ENCODE results near the gene CIAO2B. TPM values are rescaled to one million over a fixed set of nuclear protein-coding genes. Genes with fewer than 3 reads are reported as not detected.

CIAO2B gene
- total and polyA plus RNA-seq, 7 donors: 71.7 to 219 (median 121) TPM

- peaks cover 0 to 4% (median 0%) of the 10 kb centered on the region in 4 donors for H3K36me3 ChIP-seq
- 90 to 95% methylated on average over 6 of the region's 6 CpGs for WGBS, 2 donors
- H3K27ac ChIP-seq: no peak overlapping the region
- peaks cover 0 to 7% (median 3%) of the 10 kb centered on the region in 4 donors for H3K4me1 ChIP-seq
- no peaks in the 10 kb centered on the region for H3K27me3 ChIP-seq
- DNase-seq: no peak
- H3K4me3 ChIP-seq: no peak overlapping the region
- TF ChIP-seq EP300 (IDR thresholded peaks at IDR 0.05): no peak
- TF ChIP-seq POLR2AphosphoS5 (IDR thresholded peaks at IDR 0.05): no peak
- TF ChIP-seq, protein P1, sequence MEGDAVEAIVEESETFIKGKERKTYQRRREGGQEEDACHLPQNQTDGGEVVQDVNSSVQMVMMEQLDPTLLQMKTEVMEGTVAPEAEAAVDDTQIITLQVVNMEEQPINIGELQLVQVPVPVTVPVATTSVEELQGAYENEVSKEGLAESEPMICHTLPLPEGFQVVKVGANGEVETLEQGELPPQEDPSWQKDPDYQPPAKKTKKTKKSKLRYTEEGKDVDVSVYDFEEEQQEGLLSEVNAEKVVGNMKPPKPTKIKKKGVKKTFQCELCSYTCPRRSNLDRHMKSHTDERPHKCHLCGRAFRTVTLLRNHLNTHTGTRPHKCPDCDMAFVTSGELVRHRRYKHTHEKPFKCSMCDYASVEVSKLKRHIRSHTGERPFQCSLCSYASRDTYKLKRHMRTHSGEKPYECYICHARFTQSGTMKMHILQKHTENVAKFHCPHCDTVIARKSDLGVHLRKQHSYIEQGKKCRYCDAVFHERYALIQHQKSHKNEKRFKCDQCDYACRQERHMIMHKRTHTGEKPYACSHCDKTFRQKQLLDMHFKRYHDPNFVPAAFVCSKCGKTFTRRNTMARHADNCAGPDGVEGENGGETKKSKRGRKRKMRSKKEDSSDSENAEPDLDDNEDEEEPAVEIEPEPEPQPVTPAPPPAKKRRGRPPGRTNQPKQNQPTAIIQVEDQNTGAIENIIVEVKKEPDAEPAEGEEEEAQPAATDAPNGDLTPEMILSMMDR (IDR thresholded peaks at IDR 0.05): no peak
- no peak for TF ChIP-seq POLR2A (IDR thresholded peaks at IDR 0.05)
- H3K9me3 ChIP-seq: no peaks in the 10 kb centered on the region
- intact Hi-C loops (cut with DNase I): loop anchor here (10.0 kb wide), 1 partner anchor 263 kb away; the partner anchor contains the start of genes B3GNT9, FBXL8 and TRADD
Observed at GRCh38 chr16:66891797-66892196, 42.4 kb downstream of the CIAO2B start.

DNA sequence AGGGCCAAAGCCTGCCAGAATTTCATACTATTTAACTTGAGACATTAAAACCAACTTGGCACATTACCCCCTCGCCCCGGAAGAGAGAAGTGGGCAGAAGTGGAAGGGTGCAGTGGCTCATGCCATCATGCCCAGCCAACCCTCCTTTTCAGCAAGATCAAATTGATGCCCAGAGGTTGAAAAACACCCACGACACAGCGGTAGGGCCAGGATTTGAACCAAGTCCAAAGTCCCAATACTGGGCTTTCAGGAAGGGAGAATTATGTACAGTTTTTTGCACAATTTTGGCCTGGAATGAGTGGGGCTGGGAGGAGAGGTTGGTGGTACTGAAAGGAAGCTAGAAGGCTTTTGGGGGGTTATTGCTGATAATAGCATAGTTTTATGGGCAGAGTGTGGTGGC lies 42.8 kb downstream of the CIAO2B start:
- H3K9me3 ChIP-seq: no peaks in the 10 kb centered on the region
- peaks cover 0 to 7% (median 3%) of the 10 kb centered on the region in 4 donors for H3K4me1 ChIP-seq
- H3K4me3 ChIP-seq: no peak overlapping the region
- intact Hi-C loops (cut with DNase I): loop anchor here (10.0 kb wide), 1 partner anchor 263 kb away; the partner anchor contains the start of genes B3GNT9, FBXL8 and TRADD
- 84 to 92% methylated on average over 4 of the region's 4 CpGs for WGBS, 2 donors
- no peak for TF ChIP-seq POLR2AphosphoS5 (IDR thresholded peaks at IDR 0.05)
- TF ChIP-seq, protein P1 (IDR thresholded peaks at IDR 0.05): no peak
- TF ChIP-seq EP300 (IDR thresholded peaks at IDR 0.05): no peak
- TF ChIP-seq POLR2A (IDR thresholded peaks at IDR 0.05): no peak
- no peak for DNase-seq
- H3K27me3 ChIP-seq: no peaks in the 10 kb centered on the region
- no peak overlapping the region for H3K27ac ChIP-seq
- H3K36me3 ChIP-seq: peaks cover 0 to 8% (median 0%) of the 10 kb centered on the region in 4 donors

GRCh38 chr16:66890799-66891198 lies 43.4 kb downstream of the CIAO2B start:
- TF ChIP-seq, protein P1 (IDR thresholded peaks at IDR 0.05): no peak
- TF ChIP-seq EP300 (IDR thresholded peaks at IDR 0.05) (no peak), POLR2A (IDR thresholded peaks at IDR 0.05) (no peak), POLR2AphosphoS5 (IDR thresholded peaks at IDR 0.05) (no peak)
- no peak overlapping the region for H3K27ac ChIP-seq
- intact Hi-C loops (cut with DNase I): loop anchor here (10.0 kb wide), 1 partner anchor 264 kb away; the partner anchor contains the start of genes B3GNT9, FBXL8 and TRADD
- WGBS, 2 donors: 90 to 95% methylated on average over 2 of the region's 2 CpGs
- peaks cover 0 to 14% (median 0%) of the 10 kb centered on the region in 4 donors for H3K36me3 ChIP-seq
- peaks cover 0 to 6% (median 3%) of the 10 kb centered on the region in 4 donors for H3K4me1 ChIP-seq
- no peak for DNase-seq
- H3K27me3 ChIP-seq: no peaks in the 10 kb centered on the region
- no peak overlapping the region for H3K4me3 ChIP-seq
- no peaks in the 10 kb centered on the region for H3K9me3 ChIP-seq

DNA sequence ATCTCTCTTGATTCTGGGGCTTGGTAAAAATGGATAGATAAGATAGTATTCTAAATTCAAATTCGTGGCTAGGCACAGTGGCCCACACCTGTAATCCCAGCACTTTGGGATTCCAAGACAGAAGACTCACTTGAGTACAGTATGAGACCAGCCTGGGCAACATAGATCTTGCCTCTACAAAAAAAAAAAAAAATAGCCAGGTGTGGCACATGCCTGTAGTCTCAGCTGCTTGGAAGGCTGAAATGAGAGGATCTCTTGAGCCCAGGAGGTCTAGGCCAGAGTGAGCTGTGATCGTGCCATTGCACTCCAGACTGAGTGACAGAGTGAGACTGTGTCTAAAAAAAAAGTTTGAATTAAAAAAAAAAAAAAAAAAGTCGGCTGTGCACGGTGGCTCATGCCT lies 44.6 kb downstream of the CIAO2B start:
- H3K27ac ChIP-seq: no peak overlapping the region
- H3K4me1 ChIP-seq: no peaks in the 10 kb centered on the region
- no peaks in the 10 kb centered on the region for H3K27me3 ChIP-seq
- H3K4me3 ChIP-seq: no peak overlapping the region
- no peak for DNase-seq
- intact Hi-C loops (cut with DNase I): loop anchor here (10.0 kb wide), 1 partner anchor 265 kb away; the partner anchor contains the start of genes B3GNT9, FBXL8 and TRADD
- H3K36me3 ChIP-seq: peaks cover 0 to 26% (median 9%) of the 10 kb centered on the region in 4 donors
- H3K9me3 ChIP-seq: no peaks in the 10 kb centered on the region
- no peak for TF ChIP-seq EP300 (IDR thresholded peaks at IDR 0.05)
- no peak for TF ChIP-seq POLR2AphosphoS5 (IDR thresholded peaks at IDR 0.05)
- TF ChIP-seq, protein P1 (IDR thresholded peaks at IDR 0.05): no peak
- no peak for TF ChIP-seq POLR2A (IDR thresholded peaks at IDR 0.05)
- 63 to 83% methylated on average over 4 of the region's 4 CpGs for WGBS, 2 donors

Data from sigmoid colon (tissue), 7 donors.